ENCODE measurements around the gene ITGB1.
A peak's percentile ranks its signal among the peaks of the same experiment; 100 is the strongest.

ITGB1 gene

GRCh38 chr10:32954545-32955298 is 3.3 kb downstream of the ITGB1 start:
- no peak for DNase-seq

GRCh38 chr10:32954080-32954479 is 4.0 kb downstream of the ITGB1 start:
- no peak for DNase-seq

- DNase-seq: no peak
Measured at GRCh38 chr10:32953277-32953927, 4.6 kb downstream of the ITGB1 start.

DNA sequence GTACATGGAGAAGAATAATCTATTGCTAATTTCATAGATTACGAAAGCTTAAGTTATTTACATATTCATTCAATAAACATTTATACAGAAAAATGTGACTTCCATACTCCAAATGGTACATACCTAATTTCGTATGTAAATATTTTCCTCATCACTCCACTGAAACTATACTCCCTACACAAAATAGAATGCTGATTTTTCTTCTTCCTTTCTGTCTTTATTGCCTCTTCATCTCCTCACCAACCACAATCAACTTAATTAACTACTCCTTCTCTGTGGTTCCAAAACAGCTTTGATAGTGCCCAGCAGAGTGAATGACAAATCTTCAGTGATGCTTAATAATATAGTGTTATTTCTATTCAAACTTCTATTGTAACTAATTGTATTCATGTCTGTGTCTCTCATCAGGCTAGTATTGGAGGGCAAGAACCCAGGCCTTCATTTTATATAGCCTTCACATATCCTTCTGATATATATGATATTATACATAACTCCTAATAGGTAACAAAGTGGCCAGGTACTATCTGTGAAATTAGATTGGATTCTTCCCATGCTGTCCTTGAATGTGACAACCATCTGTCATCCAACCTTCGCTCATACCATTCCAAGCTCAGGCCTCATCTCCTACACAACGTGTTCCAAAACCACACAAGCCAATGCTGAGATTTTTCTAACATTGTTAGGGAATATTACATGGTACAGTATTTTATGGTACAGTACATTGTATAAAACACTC is 5.3 kb downstream of the ITGB1 start:
- no peak for DNase-seq

GRCh38 chr10:32952094-32952493 is 5.9 kb downstream of the ITGB1 start:
- no peak for DNase-seq

GRCh38 chr10:32951111-32951510 is 6.9 kb downstream of the ITGB1 start:
- no peak for DNase-seq

- peak; percentile 7 for DNase-seq
Measured at GRCh38 chr10:32950591-32951108, 7.4 kb downstream of the ITGB1 start.

DNA sequence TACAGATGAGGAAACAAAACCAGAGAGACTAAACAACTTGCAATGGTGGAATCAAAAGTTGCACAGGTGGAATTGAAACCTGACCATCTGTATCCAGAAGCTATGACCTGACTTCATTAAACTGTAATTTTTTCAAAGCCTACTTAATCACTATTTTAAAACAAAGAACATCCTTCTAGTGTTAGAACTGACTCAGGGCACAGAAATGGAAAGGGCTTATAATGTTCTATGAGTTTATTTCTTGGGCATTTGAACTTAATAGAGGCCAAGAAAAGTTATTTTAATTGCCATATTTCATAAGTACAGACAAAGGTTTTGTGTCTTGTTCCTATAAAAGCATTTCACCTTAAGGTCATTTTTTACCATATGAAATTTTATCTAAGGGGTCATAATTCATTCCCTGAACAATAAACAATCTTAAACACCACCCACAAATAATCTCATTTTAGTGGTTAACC is 8.8 kb downstream of the ITGB1 start:
- no peak for DNase-seq

DNA sequence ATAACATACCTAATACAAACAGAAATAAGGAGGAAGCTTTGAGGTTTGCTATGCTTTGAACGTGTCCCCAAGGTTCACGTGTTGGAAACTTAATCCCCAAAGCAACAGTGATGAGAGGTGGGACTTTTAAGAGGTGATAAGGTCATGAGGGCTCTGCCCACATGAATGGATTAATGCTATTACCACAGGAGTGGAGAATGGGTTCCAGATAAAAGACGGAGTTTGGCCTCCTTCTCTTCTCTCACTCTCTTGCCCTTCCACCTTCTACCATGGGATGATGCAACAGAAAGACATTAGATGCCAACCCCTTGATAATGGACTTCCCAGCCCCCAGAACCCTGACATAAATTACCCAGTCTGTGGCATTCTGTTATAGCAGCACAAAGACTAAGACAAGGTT is 9.6 kb downstream of the ITGB1 start:
- DNase-seq: no peak

- DNase-seq: no peak
Measured at GRCh38 chr10:32947586-32947985, 10.4 kb downstream of the ITGB1 start.

- DNase-seq: no peak
Measured at GRCh38 chr10:32946108-32946507, 11.9 kb downstream of the ITGB1 start.

DNA sequence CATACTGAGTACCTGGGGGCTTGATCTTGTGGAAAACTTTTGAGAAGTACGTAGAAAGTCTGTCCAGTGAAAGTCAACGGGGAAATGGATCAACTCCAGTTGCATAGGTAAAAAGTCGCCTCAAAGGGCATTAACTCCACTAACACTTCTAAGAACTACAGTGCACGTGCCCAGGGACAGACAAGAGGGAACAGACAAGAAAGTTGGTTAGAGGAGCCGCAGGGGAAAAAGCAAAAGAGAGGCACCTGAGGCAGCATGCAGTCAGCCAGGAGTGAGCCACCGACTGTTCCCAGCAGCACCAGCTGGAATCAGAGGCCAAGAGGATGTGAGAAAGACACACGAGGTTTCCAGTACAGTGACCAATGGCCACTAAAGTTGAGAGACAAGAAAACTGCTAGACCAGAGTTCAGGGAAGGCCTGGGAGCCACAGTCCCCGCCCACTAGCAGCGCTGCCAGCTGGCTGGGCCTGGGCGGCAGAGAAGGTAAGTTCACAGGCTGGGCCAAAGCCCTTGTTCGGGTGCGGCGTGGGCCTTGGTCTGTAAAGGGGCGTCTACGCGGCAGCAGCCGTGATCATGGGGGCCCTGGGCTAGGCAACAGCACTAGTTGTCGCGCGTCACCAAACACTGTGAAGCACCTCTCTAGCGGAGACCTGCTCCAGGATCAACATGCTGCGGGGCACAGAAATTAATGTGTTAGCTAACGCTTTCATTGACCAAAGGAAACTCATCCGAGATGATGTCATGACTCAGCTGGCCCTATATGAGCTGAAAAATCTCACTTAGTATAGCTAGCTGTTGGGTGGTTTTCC is 14.0 kb downstream of the ITGB1 start:
- DNase-seq: no peak

- DNase-seq: no peak
Measured at GRCh38 chr10:32943395-32943794, 14.6 kb downstream of the ITGB1 start.

- no peak for DNase-seq
Measured at GRCh38 chr10:32942081-32942480, 15.9 kb downstream of the ITGB1 start.

DNA sequence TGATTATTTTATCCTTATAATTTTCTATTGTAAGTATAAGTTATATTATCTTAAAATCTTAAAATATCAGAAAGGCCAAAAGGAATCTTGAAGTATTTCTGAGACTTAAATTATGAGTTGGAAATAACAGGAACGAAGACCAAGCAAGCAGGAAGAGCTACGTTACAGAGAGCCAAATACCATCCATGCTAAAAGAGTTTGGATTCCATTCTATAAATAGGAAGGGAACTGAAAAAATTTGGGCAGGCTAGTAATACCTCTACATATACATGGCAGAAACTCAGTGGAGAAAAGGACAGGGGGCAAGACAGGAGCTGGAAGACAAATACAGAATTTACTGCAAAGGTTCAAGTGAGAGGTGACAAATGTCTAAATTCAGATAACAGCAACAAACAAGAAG is 16.7 kb downstream of the ITGB1 start:
- no peak for DNase-seq

DNA sequence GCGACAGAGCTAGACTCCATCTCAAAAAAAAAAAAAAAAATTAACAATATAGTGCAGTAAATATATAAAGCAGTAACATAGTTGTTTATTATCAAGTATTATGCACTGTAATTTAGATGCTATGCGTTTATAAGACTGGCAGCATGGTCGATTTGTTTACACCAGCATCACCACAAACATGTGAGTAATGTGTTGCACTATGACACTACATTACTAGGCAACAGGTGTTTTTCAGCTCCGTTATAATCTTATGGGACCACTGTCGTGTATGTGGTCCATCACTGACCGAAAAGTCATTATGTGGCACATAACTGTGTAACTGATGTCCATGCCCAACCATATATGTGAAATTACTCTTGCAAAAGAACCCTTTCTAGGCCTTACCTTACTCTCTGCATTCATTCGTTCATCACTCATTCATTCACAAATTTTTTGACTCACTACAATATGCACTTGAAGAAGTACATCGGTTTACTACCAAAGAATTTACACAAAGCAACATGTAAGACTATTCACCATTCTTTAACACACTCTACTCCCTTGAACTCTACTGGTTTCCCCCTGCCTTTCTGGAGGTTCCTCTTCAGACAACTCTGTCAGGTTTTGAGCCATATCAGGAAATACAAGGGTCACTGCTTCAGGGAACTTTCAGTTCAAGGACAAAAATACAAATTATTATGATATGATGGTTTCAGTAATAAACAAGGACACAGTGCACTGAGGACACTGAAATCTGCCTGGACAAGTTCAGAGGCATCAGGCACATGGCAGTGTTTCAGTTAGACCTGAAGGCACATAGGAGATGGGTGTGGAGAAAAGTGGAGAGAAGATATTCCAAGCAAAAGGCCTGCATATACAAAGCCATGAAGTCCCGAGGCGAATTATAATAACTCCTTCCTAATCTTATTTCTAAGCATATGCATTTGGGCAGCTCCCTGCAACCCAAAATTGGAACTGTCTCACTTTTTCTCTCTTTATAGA is 17.4 kb downstream of the ITGB1 start:
- DNase-seq: no peak

- no peak for DNase-seq
Measured at GRCh38 chr10:32939296-32940111, 18.5 kb downstream of the ITGB1 start.

GRCh38 chr10:32938554-32939061 is 19.4 kb downstream of the ITGB1 start:
- no peak for DNase-seq

GRCh38 chr10:32937911-32938424 is 20.1 kb downstream of the ITGB1 start:
- DNase-seq: no peak

- no peak for DNase-seq
Measured at GRCh38 chr10:32932225-32932729, 25.8 kb downstream of the ITGB1 start.

Measured in NCI-H187 treated with DMSO at 0.1 percent for 48 hours (cell line).